Mammary microvascular endothelial cell (primary cell): ENCODE results near the gene JKAMP. TPM values are rescaled to one million over a fixed set of nuclear protein-coding genes. Genes with fewer than 3 reads are reported as not detected.

Experiments
- total RNA-seq: library from RNA; depleted of rRNA; stranded (reverse); fragments of >200 nt; gene quantifications from 2 replicates; pipeline ENCODE4 v1.2.3, GENCODE V29; 2015

Gene JKAMP
- total RNA-seq = 55.7 and 60.4 TPM in 2 replicates

GRCh38 chr14:59483819-59484638 is at the start of gene JKAMP, which contains the start of gene L3HYPDH:
TSS of gene JKAMP (plus strand) at chr14:59484517. CDS start at chr14:59484590, 73 bp downstream.
TSS of gene L3HYPDH (minus strand) at chr14:59484408. CDS start at chr14:59484316, 92 bp downstream.

GRCh38 chr14:59465316-59466135 is 18.8 kb upstream of the JKAMP start, which contains the start of gene GPR135:
TSS of gene GPR135 (minus strand) at chr14:59465380. CDS start at chr14:59465226, 154 bp downstream.

Other genes with a start within 250 kb of the JKAMP start
- 0.74 and 0.93 TPM in 2 replicates for gene GPR135, start 19.1 kb upstream of the JKAMP start, total RNA-seq
- 24.2 and 29.9 TPM in 2 replicates for gene L3HYPDH, start 109 bp upstream of the JKAMP start, total RNA-seq
- gene CCDC175, start 92.3 kb downstream of the JKAMP start, total RNA-seq = not detected in 2 replicates